ENCODE data around the gene FNDC3B.

DNA sequence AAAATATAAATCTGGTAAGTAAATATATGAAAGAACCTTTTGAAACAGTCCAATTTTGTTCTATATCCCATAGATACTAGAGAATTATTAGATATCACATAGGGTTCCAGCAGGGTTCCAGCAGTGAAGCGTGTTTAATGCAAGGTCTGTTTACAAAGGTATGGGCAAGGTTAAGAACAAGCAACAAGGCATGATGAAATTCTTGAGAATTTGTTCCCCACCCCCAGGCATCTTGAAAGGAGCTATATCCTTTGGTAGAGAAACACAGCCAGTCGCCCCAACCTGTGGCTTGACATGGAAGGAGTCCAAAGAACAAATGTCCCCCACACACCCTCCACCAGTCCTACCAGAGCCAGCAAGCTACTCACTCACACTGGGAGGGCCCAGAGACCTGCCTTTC, 18.6 kb upstream of the FNDC3B start:
- TF ChIP-seq CTCF (tag by site-specific recombination; IDR thresholded peaks at IDR 0.05) (no peak), MZF1 (tag by site-specific recombination; IDR thresholded peaks at IDR 0.05; ENCODE audit: borderline replicate concordance) (no peak), ZNF24 (tag by site-specific recombination; IDR thresholded peaks at IDR 0.05) (no peak)
